H1 (cell line): ENCODE data around the gene ZNF366. TPM values are rescaled to one million over a fixed set of nuclear protein-coding genes. Genes with fewer than 3 reads are reported as not detected.

Experiments
- CTCF ChIA-PET: fragments of 300-600 bp; sonication (Branson Sonifier 250); formaldehyde crosslinking; loops from one replicate; lab custom pipeline; 2021; ENCODE audit not compliant: partially characterized antibody; lab: Charles Lee
- POLR2A ChIA-PET: fragments of 300-600 bp; sonication (Branson Sonifier 250); formaldehyde crosslinking; loops from one replicate; lab custom pipeline; 2021; ENCODE audit warnings: inconsistent platforms; ENCODE audit not compliant: partially characterized antibody; lab: Charles Lee
- DNase-seq, 2 experiments: peaks; one replicate each; pipeline versions ENCODE4 v3.0.0 to v3.0.0-alpha.2; 2010 to 2022; ENCODE audit warnings: low spot score in 2 of 2, low read depth in 1 of 2, mixed read lengths in 1 of 2
- FAIRE-seq: peaks from 2 replicates; lab custom pipeline; 2011; peaks lifted over from hg19 to GRCh38; lab: Jason Lieb, UNC
- H2AFZ ChIP-seq: 2 replicates; pipeline ENCODE4 v1.8.1; 2012; ENCODE audit warnings: low read length, inconsistent platforms
- H2AK5ac ChIP-seq: 2 replicates; pipeline ENCODE4 v1.6.1; 2013; ENCODE audit warnings: low read depth, low read length
- H2BK120ac ChIP-seq: replicated peaks from 2 replicates; pipeline ENCODE3; 2013; ENCODE audit warnings: low read depth, low read length, inconsistent platforms
- H2BK12ac ChIP-seq: 2 replicates; pipeline ENCODE4 v1.6.1; 2013; ENCODE audit warnings: low read depth, low read length
- H2BK15ac ChIP-seq: 2 replicates; pipeline ENCODE4 v1.6.1; 2013; ENCODE audit warnings: low read length
- H2BK20ac ChIP-seq: 2 replicates; pipeline ENCODE4 v1.6.1; 2013; ENCODE audit warnings: low read length
- H2BK5ac ChIP-seq: 2 replicates; pipeline ENCODE4 v1.6.1; 2013; ENCODE audit warnings: low read depth, low read length
- H3K14ac ChIP-seq: 2 replicates; pipeline ENCODE4 v1.6.1; 2013; ENCODE audit warnings: inconsistent platforms; ENCODE audit not compliant: insufficient read length
- H3K18ac ChIP-seq: 2 replicates; pipeline ENCODE4 v1.6.1; 2013; ENCODE audit warnings: low read length; ENCODE audit errors: extremely low read depth
- H3K23ac ChIP-seq: 2 replicates; pipeline ENCODE4 v1.6.1; 2013; ENCODE audit warnings: inconsistent platforms; ENCODE audit not compliant: insufficient read length
- H3K23me2 ChIP-seq: 2 replicates; pipeline ENCODE4 v1.6.1; 2013; ENCODE audit warnings: low read depth, low read length
- H3K27ac ChIP-seq: 2 replicates; pipeline ENCODE4 v1.6.1; 2011; ENCODE audit warnings: low read depth, low read length, inconsistent platforms
- H3K27me3 ChIP-seq, 4 experiments: replicated peaks in 1 of 4; 1 replicate in 1 of 4; 2 replicates in 3 of 4; pipeline versions ENCODE4 v1.6.1 to v1.8.1; 2011 to 2013; ENCODE audit warnings: low read length in 3 of 4, mild to moderate bottlenecking in 3 of 4, inconsistent platforms in 2 of 4, mixed read lengths in 2 of 4, moderate library complexity in 1 of 4; ENCODE audit not compliant: control insufficient read depth in 3 of 4, insufficient read depth in 3 of 4; ENCODE audit errors: extremely low read depth in 1 of 4
- H3K36me3 ChIP-seq, 4 experiments: 2 replicates each; pipeline versions ENCODE4 v1.6.1 to v1.8.1; 2011 to 2013; ENCODE audit warnings: mild to moderate bottlenecking in 4 of 4, low read length in 3 of 4, moderate library complexity in 2 of 4, control low read depth in 1 of 4, inconsistent platforms in 1 of 4; ENCODE audit not compliant: insufficient read depth in 4 of 4, control insufficient read depth in 2 of 4
- H3K4ac ChIP-seq: replicated peaks from 2 replicates; pipeline ENCODE3; 2013; ENCODE audit warnings: low read length, low read depth, mixed read lengths, inconsistent platforms; ENCODE audit not compliant: insufficient read length
- H3K4me1 ChIP-seq, 4 experiments: replicated peaks in 1 of 4; 1 replicate in 1 of 4; 2 replicates in 3 of 4; pipeline versions ENCODE4 v1.6.1 to v1.8.1; 2011 to 2013; ENCODE audit warnings: low read length in 3 of 4, inconsistent platforms in 2 of 4, mixed read lengths in 1 of 4; ENCODE audit not compliant: insufficient read depth in 4 of 4, control insufficient read depth in 3 of 4
- H3K4me2 ChIP-seq, 2 experiments: 2 replicates each; pipeline versions ENCODE4 v1.6.1 to v1.8.1; 2011 to 2013; ENCODE audit warnings: low read depth in 2 of 2, low read length in 2 of 2, control low read depth in 1 of 2, inconsistent platforms in 1 of 2, mild to moderate bottlenecking in 1 of 2; ENCODE audit not compliant: insufficient read depth in 1 of 2
- H3K4me3 ChIP-seq, 4 experiments: fragments of 200-600, 300-600 bp in 1 of 4; sonication (generic), shearing (Covaris generic), sonication (Bioruptor Twin) in 1 of 4; 2 replicates each; pipeline versions ENCODE4 v1.5.1 to v1.8.1; 2011 to 2016; ENCODE audit warnings: low read length in 4 of 4, low read depth in 3 of 4, control low read depth in 2 of 4, inconsistent platforms in 2 of 4, mild to moderate bottlenecking in 2 of 4, mixed read lengths in 1 of 4, moderate library complexity in 1 of 4; ENCODE audit not compliant: insufficient read depth in 2 of 4; ENCODE audit errors: extremely low read depth in 1 of 4
- H3K56ac ChIP-seq: replicated peaks from 2 replicates; pipeline ENCODE3; 2013; ENCODE audit warnings: low read depth, mild to moderate bottlenecking, mixed read lengths, low read length, inconsistent platforms; ENCODE audit not compliant: insufficient read length
- H3K79me1 ChIP-seq: 2 replicates; pipeline ENCODE4 v1.6.1; 2013; ENCODE audit warnings: low read depth, low read length, control low read depth
- H3K79me2 ChIP-seq, 2 experiments: 2 replicates each; pipeline versions ENCODE4 v1.6.1 to v1.8.1; 2012 to 2013; ENCODE audit warnings: low read length in 2 of 2, mild to moderate bottlenecking in 2 of 2, inconsistent platforms in 1 of 2; ENCODE audit not compliant: insufficient read depth in 2 of 2, control insufficient read depth in 1 of 2
- H3K9ac ChIP-seq, 4 experiments: replicated peaks in 1 of 4; 1 replicate in 1 of 4; 2 replicates in 3 of 4; pipeline versions ENCODE4 v1.6.1 to v1.8.1; 2011 to 2013; ENCODE audit warnings: low read depth in 3 of 4, low read length in 3 of 4, control low read depth in 2 of 4, mild to moderate bottlenecking in 2 of 4, moderate library complexity in 2 of 4, inconsistent platforms in 1 of 4; ENCODE audit errors: extremely low read depth in 1 of 4
- H3K9me3 ChIP-seq, 2 experiments: 2 replicates each; pipeline versions ENCODE4 v1.6.1 to v1.8.1; 2012 to 2013; ENCODE audit warnings: mild to moderate bottlenecking in 2 of 2, moderate library complexity in 2 of 2, control low read depth in 1 of 2, inconsistent platforms in 1 of 2, low read depth in 1 of 2, low read length in 1 of 2, mixed read lengths in 1 of 2; ENCODE audit not compliant: insufficient read depth in 2 of 2
- H4K20me1 ChIP-seq, 2 experiments: replicated peaks in 1 of 2; 2 replicates each; pipeline versions ENCODE3 to v1.8.1; 2011 to 2013; ENCODE audit warnings: inconsistent platforms in 2 of 2, low read length in 2 of 2, mild to moderate bottlenecking in 1 of 2; ENCODE audit not compliant: insufficient read depth in 2 of 2, control insufficient read depth in 1 of 2
- H4K5ac ChIP-seq: 2 replicates; pipeline ENCODE4 v1.6.1; 2013; ENCODE audit warnings: low read length, low read depth, mixed read lengths, inconsistent platforms; ENCODE audit not compliant: insufficient read length
- H4K8ac ChIP-seq: 2 replicates; pipeline ENCODE4 v1.8.0; 2013; ENCODE audit warnings: mild to moderate bottlenecking, moderate library complexity, low read length, inconsistent platforms; ENCODE audit not compliant: insufficient read depth; ENCODE audit errors: extremely low read depth
- H4K91ac ChIP-seq: replicated peaks from 2 replicates; pipeline ENCODE3; 2013; ENCODE audit warnings: low read length, mixed read lengths, inconsistent platforms; ENCODE audit not compliant: insufficient read length
- BRCA1 ChIP-seq: IDR thresholded peaks from 2 replicates; pipeline ENCODE4 v1.6.1; 2012; ENCODE audit warnings: low read depth, low read length, improper control_type of control experiment
- CHD2 ChIP-seq: IDR thresholded peaks from 2 replicates; pipeline ENCODE4 v1.6.1; 2012; ENCODE audit warnings: low read length, improper control_type of control experiment
- EP300 ChIP-seq, 2 experiments: IDR thresholded peaks; 1 replicate in 1 of 2; 2 replicates in 1 of 2; pipeline ENCODE4 v1.6.1; 2011 to 2012; ENCODE audit warnings: low read depth in 2 of 2, low read length in 2 of 2, mild to moderate bottlenecking in 2 of 2, borderline replicate concordance in 1 of 2, inconsistent platforms in 1 of 2, moderate library complexity in 1 of 2
- FOSL1 ChIP-seq: IDR thresholded peaks from 2 replicates; pipeline ENCODE4 v1.6.1; 2011; ENCODE audit warnings: mild to moderate bottlenecking, low read depth, low read length, moderate library complexity; ENCODE audit not compliant: insufficient read depth
- JUND ChIP-seq: IDR thresholded peaks from 2 replicates; pipeline ENCODE4 v1.6.1; 2011; ENCODE audit warnings: mild to moderate bottlenecking, improper control_type of control experiment, low read length
- KDM4A ChIP-seq: IDR thresholded peaks from one replicate; pipeline ENCODE4 v1.7.1; 2012; ENCODE audit warnings: low read depth, mild to moderate bottlenecking, moderate library complexity, low read length, inconsistent platforms; ENCODE audit not compliant: severe bottlenecking
- KDM5A ChIP-seq: fragments of 200-600 bp; IDR thresholded peaks from 2 replicates; pipeline ENCODE4 v1.7.1; 2012; ENCODE audit warnings: mild to moderate bottlenecking, low read length, inconsistent platforms, mixed read lengths
- SIRT6 ChIP-seq: IDR thresholded peaks from one replicate; pipeline ENCODE4 v1.7.1; 2012; ENCODE audit warnings: low read length, inconsistent platforms
- SIX5 ChIP-seq: IDR thresholded peaks from 2 replicates; pipeline ENCODE4 v1.6.1; 2011; ENCODE audit warnings: mild to moderate bottlenecking, low read depth, low read length
- TBP ChIP-seq: IDR thresholded peaks from 2 replicates; pipeline ENCODE4 v1.6.1; 2011; ENCODE audit warnings: low read depth, low read length, improper control_type of control experiment
- TCF12 ChIP-seq: IDR thresholded peaks from 2 replicates; pipeline ENCODE4 v1.6.1; 2011; ENCODE audit warnings: low read depth, mild to moderate bottlenecking, low read length
- WGBS, 2 experiments: shearing (Covaris generic) in 1 of 2; methylation state at CpG; one replicate each; pipeline versions ENCODE4 v1.1.6 to v1.1.7; 2013 to 2015; ENCODE audit warnings: low lambda C conversion rate in 2 of 2, mixed read lengths in 2 of 2, inconsistent platforms in 1 of 2, low coverage in 1 of 2, missing lambda C conversion rate in 1 of 2; ENCODE audit not compliant: insufficient replicate concordance in 2 of 2, insufficient coverage in 1 of 2, insufficient read length in 1 of 2; ENCODE audit errors: extremely low coverage in 1 of 2, missing lambda C conversion rate in 1 of 2; 5-methylcytosine and 5-hydroxymethylcytosine counted together
- polyA plus RNA-seq, 7 experiments: library from polyadenylated mRNA; depleted of rRNA in 3 of 7; stranded (reverse) in 5 of 7; unstranded in 2 of 7; fragments of >200 nt in 5 of 7; fragments of 200-250 nt in 2 of 7; gene quantifications; 1 replicate in 5 of 7; 2 replicates in 1 of 7; 4 replicates in 1 of 7; pipeline versions ENCODE4 v1.2.1 to v1.2.3, GENCODE V29; 2011 to 2013; ENCODE audit warnings: missing spikeins in 2 of 7, mixed read lengths in 2 of 7
- total RNA-seq: library from RNA; stranded (reverse); fragmentation: NEBNext Ultra II Directional; extraction: Animal tissue kit (Norgen Biotek cat#: 25700); gene quantifications from 2 replicates; pipeline ENCODE4 v1.2.1, GENCODE V29; 2021
- TF ChIP-seq, protein P1 (sequence below): IDR thresholded peaks from 2 replicates; pipeline ENCODE4 v1.6.1; 2012; ENCODE audit warnings: inconsistent platforms
- TF ChIP-seq, protein P2 (sequence below): IDR thresholded peaks from 2 replicates; pipeline ENCODE4 v1.6.1; 2012; ENCODE audit warnings: low read length, inconsistent platforms

ZNF366 gene
- total and polyA plus RNA-seq, 2 of the 8 experiments (the other 6 are each of a cell fraction or from before 2014, with no cell fraction given): not detected

DNA sequence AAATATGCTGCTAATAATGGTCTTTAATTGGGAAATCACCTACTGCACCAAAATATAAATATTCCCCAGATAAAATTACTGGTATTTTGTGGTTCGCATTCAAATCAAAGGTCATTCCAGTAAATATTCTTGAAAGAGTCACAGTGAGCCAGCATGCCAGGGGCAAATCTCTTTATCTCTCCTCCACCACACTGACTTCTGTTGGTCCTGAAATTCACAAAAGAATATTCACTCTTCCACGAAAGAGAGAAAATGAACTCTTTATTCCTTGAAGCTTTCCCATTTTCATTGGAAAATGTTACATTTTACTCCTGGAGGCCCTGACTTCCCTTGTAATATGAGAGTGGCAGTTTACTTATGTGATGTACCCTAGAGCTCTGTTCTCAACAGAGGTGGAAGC lies 39.7 kb downstream of the ZNF366 start:
- no peak for DNase-seq
- Histone ChIP-seq H3K4ac (no peak overlapping the region), H3K9ac (no peak overlapping the region), H3K14ac (no peak overlapping the region), H3K23me2 (no peaks in the 10 kb centered on the region), H4K8ac (no peak overlapping the region), H4K5ac (no peak overlapping the region), H3K56ac (no peak overlapping the region), H2AK5ac (no peak overlapping the region), H3K9me3 (no peaks in the 10 kb centered on the region), H3K23ac (no peak overlapping the region), H3K27me3 (no peaks in the 10 kb centered on the region), H3K4me2 (no peak overlapping the region), H3K4me3 (no peak overlapping the region), H2BK5ac (no peak overlapping the region), H3K4me1 (no peaks in the 10 kb centered on the region), H3K36me3 (no peaks in the 10 kb centered on the region), H4K20me1 (no peaks in the 10 kb centered on the region), H4K91ac (no peak overlapping the region), H3K79me2 (no peaks in the 10 kb centered on the region), H2BK12ac (no peak overlapping the region), H2AFZ (0 out of 2 replicates have a peak overlapping the region, but pooled peaks have one; percentile 40), H3K79me1 (no peaks in the 10 kb centered on the region), H2BK120ac (no peak overlapping the region), H2BK15ac (no peak overlapping the region), H3K18ac (no peak overlapping the region), H3K27ac (no peak overlapping the region), H2BK20ac (no peak overlapping the region)
- 98% methylated on average over 2 of the region's 2 CpGs; no CpG with 5 or more reads in 1 of the 2 experiments for WGBS, 2 experiments
- ChIA-PET CTCF (no interaction called here), POLR2A (no interaction called here)
- FAIRE-seq: no peak
- TF ChIP-seq, protein P1, sequence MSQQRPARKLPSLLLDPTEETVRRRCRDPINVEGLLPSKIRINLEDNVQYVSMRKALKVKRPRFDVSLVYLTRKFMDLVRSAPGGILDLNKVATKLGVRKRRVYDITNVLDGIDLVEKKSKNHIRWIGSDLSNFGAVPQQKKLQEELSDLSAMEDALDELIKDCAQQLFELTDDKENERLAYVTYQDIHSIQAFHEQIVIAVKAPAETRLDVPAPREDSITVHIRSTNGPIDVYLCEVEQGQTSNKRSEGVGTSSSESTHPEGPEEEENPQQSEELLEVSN: no peak
- TF ChIP-seq, protein P2, sequence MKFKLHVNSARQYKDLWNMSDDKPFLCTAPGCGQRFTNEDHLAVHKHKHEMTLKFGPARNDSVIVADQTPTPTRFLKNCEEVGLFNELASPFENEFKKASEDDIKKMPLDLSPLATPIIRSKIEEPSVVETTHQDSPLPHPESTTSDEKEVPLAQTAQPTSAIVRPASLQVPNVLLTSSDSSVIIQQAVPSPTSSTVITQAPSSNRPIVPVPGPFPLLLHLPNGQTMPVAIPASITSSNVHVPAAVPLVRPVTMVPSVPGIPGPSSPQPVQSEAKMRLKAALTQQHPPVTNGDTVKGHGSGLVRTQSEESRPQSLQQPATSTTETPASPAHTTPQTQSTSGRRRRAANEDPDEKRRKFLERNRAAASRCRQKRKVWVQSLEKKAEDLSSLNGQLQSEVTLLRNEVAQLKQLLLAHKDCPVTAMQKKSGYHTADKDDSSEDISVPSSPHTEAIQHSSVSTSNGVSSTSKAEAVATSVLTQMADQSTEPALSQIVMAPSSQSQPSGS: no peak
- TF ChIP-seq SIX5: no peak
- no peak for TF ChIP-seq TBP
- no peak for TF ChIP-seq CHD2
- TF ChIP-seq FOSL1: no peak
- TF ChIP-seq TCF12: no peak
- TF ChIP-seq KDM5A: no peak
- TF ChIP-seq SIRT6: no peak
- no peak for TF ChIP-seq KDM4A
- no peak for TF ChIP-seq BRCA1
- no peak for TF ChIP-seq EP300 (IDR thresholded peaks at IDR 0.05; ENCODE audit: borderline replicate concordance in 1 of 2, low read depth in 2 of 2, low read length in 2 of 2)
- TF ChIP-seq JUND: no peak
